Measurements from ENCODE around the gene LCN6. TPM values are rescaled to one million over a fixed set of nuclear protein-coding genes. Genes with fewer than 3 reads are reported as not detected.

Gene LCN6
- total and polyA plus RNA-seq, 2 of the 13 experiments (the other 11 are each of a cell fraction or from before 2014, with no cell fraction given), result not detected

GRCh38 chr9:136764301-136764891, 16.1 kb upstream of the LCN6 start, which contains the start of gene LCN15 (continued):
- TF ChIP-seq HIC2 (CRISPR knock-in tag; IDR thresholded peaks at IDR 0.05; ENCODE audit: low read depth) (no peak), RAD51 (IDR thresholded peaks at IDR 0.05; ENCODE audit: borderline replicate concordance) (no peak), SPEN (CRISPR knock-in tag; IDR thresholded peaks at IDR 0.05; ENCODE audit: low read depth) (0 out of 2 replicates have a peak, but pooled peaks have one; percentile 19), MEF2D (CRISPR knock-in tag; IDR thresholded peaks at IDR 0.05) (0 out of 2 replicates have a peak, but pooled peaks have one; percentile 35), KDM2A (CRISPR knock-in tag; IDR thresholded peaks at IDR 0.05; ENCODE audit: borderline replicate concordance, low read depth) (no peak), PHF21A (CRISPR knock-in tag; IDR thresholded peaks at IDR 0.05) (0 out of 2 replicates have a peak, but pooled peaks have one; percentile 4), HES4 (CRISPR knock-in tag; IDR thresholded peaks at IDR 0.05; ENCODE audit: borderline replicate concordance) (no peak), GATA4 (IDR thresholded peaks at IDR 0.05; ENCODE audit: borderline replicate concordance, low read depth) (no peak), HIVEP1 (CRISPR knock-in tag; IDR thresholded peaks at IDR 0.05) (no peak), ZFYVE20 (CRISPR knock-in tag; IDR thresholded peaks at IDR 0.05; ENCODE audit: borderline replicate concordance, low read depth) (no peak), ZNF33B (CRISPR knock-in tag; IDR thresholded peaks at IDR 0.05) (no peak), ZNF343 (CRISPR knock-in tag; IDR thresholded peaks at IDR 0.05) (no peak), NR0B2 (CRISPR knock-in tag; IDR thresholded peaks at IDR 0.05) (no peak), ZMYM2 (CRISPR knock-in tag; IDR thresholded peaks at IDR 0.05) (no peak), U2AF2 (IDR thresholded peaks at IDR 0.05; ENCODE audit: low read depth, low read length) (no peak), DRAP1 (CRISPR knock-in tag; IDR thresholded peaks at IDR 0.05) (peak; percentile 15; the same call in 1 of the 2 replicates), ZNF441 (CRISPR knock-in tag; IDR thresholded peaks at IDR 0.05; ENCODE audit: borderline replicate concordance) (no peak), ETS1 (CRISPR knock-in tag; IDR thresholded peaks at IDR 0.05) (no peak), ZNF281 (CRISPR knock-in tag; IDR thresholded peaks at IDR 0.05; ENCODE audit: borderline replicate concordance) (no peak), ZNF569 (CRISPR knock-in tag; IDR thresholded peaks at IDR 0.05; ENCODE audit: borderline replicate concordance) (no peak), MIER2 (CRISPR knock-in tag; IDR thresholded peaks at IDR 0.05) (no peak)
